Ovary (tissue), 3 donors: ENCODE results near the gene ZNF81.

ENCODE experiments used
- EP300 ChIP-seq: sonication (generic); formaldehyde crosslinking; IDR thresholded peaks from one replicate; pipeline ENCODE4 v1.6.1; 2017; ENCODE audit warnings: antibody characterized with exemption
- TF ChIP-seq, protein P1 (sequence below), 3 donors: fragments of 450-650 bp in 2 of 3; fragments of 200-600 bp in 1 of 3; IDR thresholded peaks; one replicate each; pipeline versions ENCODE4 v1.5.1 to v1.8.0; 2016 to 2022; ENCODE audit warnings: antibody characterized with exemption in 3 of 3, mild to moderate bottlenecking in 1 of 3
- donor health status: DM: no; HTN: no; CAD: no.

- TF ChIP-seq, protein P1, sequence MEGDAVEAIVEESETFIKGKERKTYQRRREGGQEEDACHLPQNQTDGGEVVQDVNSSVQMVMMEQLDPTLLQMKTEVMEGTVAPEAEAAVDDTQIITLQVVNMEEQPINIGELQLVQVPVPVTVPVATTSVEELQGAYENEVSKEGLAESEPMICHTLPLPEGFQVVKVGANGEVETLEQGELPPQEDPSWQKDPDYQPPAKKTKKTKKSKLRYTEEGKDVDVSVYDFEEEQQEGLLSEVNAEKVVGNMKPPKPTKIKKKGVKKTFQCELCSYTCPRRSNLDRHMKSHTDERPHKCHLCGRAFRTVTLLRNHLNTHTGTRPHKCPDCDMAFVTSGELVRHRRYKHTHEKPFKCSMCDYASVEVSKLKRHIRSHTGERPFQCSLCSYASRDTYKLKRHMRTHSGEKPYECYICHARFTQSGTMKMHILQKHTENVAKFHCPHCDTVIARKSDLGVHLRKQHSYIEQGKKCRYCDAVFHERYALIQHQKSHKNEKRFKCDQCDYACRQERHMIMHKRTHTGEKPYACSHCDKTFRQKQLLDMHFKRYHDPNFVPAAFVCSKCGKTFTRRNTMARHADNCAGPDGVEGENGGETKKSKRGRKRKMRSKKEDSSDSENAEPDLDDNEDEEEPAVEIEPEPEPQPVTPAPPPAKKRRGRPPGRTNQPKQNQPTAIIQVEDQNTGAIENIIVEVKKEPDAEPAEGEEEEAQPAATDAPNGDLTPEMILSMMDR (IDR thresholded peaks at IDR 0.05): no peak
- TF ChIP-seq EP300: no peak
Observed at GRCh38 chrX:47808904-47809788, 27.6 kb upstream of the ZNF81 start.
